ENCODE measurements around the gene GFY. TPM values are rescaled to one million over a fixed set of nuclear protein-coding genes. Genes with fewer than 3 reads are reported as not detected.

Gene GFY
- 0.12 to 0.28 TPM (median 0.17 TPM) in 4 of 5 replicates, not detected in the other for total RNA-seq (2022; extraction: Qiagen RNA extraction; ENCODE audit: low read depth)

GRCh38 chr19:49425178-49425577 lies at the start of gene GFY:
GFY (plus strand) TSS chr19:49425388; CDS start chr19:49426431, 1,043 bp downstream.

GRCh38 chr19:49387936-49388372 lies 37.2 kb upstream of the GFY start, which contains the start of gene KASH5:
KASH5 (plus strand) TSS chr19:49388249; CDS start chr19:49390884, 2,635 bp downstream.

GRCh38 chr19:49423071-49423984 lies 1.9 kb upstream of the GFY start, which contains the start of gene PTH2:
PTH2 (minus strand) TSS chr19:49423441; CDS start chr19:49423339, 102 bp downstream.

GRCh38 chr19:49441210-49441959 lies 16.2 kb downstream of the GFY start, which contains the start of gene SLC17A7:
SLC17A7 (minus strand) TSS chr19:49441527; CDS start chr19:49441379, 148 bp downstream.

GRCh38 chr19:49451430-49452181 lies 26.4 kb downstream of the GFY start, which contains the start of gene PIH1D1:
PIH1D1 (minus strand) TSS chr19:49451814; CDS start chr19:49451574, 240 bp downstream.

GRCh38 chr19:49453013-49453756 lies 28.0 kb downstream of the GFY start, which contains the start of gene ALDH16A1:
ALDH16A1 (plus strand) TSS chr19:49453225; CDS start chr19:49453332, 107 bp downstream.

GRCh38 chr19:49473868-49474541 lies 48.8 kb downstream of the GFY start, which contains the start of gene FLT3LG:
FLT3LG (plus strand) TSS chr19:49474215; CDS start chr19:49474640, 425 bp downstream.

Other genes starting within 250 kb of the GFY start
- gene SLC6A16, start 100.2 kb upstream of the GFY start, total RNA-seq (2022; extraction: Qiagen RNA extraction; ENCODE audit: low read depth): 0.90 to 1.8 TPM (median 1.3 TPM) in 5 replicates
- gene CD37, start 90.0 kb upstream of the GFY start, total RNA-seq (2022; extraction: Qiagen RNA extraction; ENCODE audit: low read depth): not detected in 5 replicates
- gene TEAD2, start 63.0 kb upstream of the GFY start, total RNA-seq (2022; extraction: Qiagen RNA extraction; ENCODE audit: low read depth): 13.9 to 21.0 TPM (median 17.2 TPM) in 5 replicates
- gene DKKL1, start 61.5 kb upstream of the GFY start, total RNA-seq (2022; extraction: Qiagen RNA extraction; ENCODE audit: low read depth): 0.37 to 1.0 TPM (median 0.48 TPM) in 5 replicates
- 0.10 TPM in 1 of 5 replicates, not detected in the others for gene KASH5, start 37.1 kb upstream of the GFY start, total RNA-seq (2022; extraction: Qiagen RNA extraction; ENCODE audit: low read depth)
- gene PTH2, start 1.9 kb upstream of the GFY start, total RNA-seq (2022; extraction: Qiagen RNA extraction; ENCODE audit: low read depth): not detected in 5 replicates
- gene SLC17A7, start 16.1 kb downstream of the GFY start, total RNA-seq (2022; extraction: Qiagen RNA extraction; ENCODE audit: low read depth): 0.39 to 0.73 TPM (median 0.67 TPM) in 5 replicates
- 88.4 to 93.8 TPM (median 92.6 TPM) in 5 replicates for gene PIH1D1, start 26.4 kb downstream of the GFY start, total RNA-seq (2022; extraction: Qiagen RNA extraction; ENCODE audit: low read depth)
- 13.6 to 25.0 TPM (median 21.1 TPM) in 5 replicates for gene ALDH16A1, start 27.8 kb downstream of the GFY start, total RNA-seq (2022; extraction: Qiagen RNA extraction; ENCODE audit: low read depth)
- 0.90 to 2.2 TPM (median 1.2 TPM) in 5 replicates for gene FLT3LG, start 48.8 kb downstream of the GFY start, total RNA-seq (2022; extraction: Qiagen RNA extraction; ENCODE audit: low read depth)
- gene RPL13A, start 62.2 kb downstream of the GFY start, total RNA-seq (2022; extraction: Qiagen RNA extraction; ENCODE audit: low read depth): 3,849 to 4,394 TPM (median 4,225 TPM) in 5 replicates
- gene RPS11, start 71.0 kb downstream of the GFY start, total RNA-seq (2022; extraction: Qiagen RNA extraction; ENCODE audit: low read depth): 3,786 to 4,498 TPM (median 3,975 TPM) in 5 replicates
- gene FCGRT, start 87.3 kb downstream of the GFY start, total RNA-seq (2022; extraction: Qiagen RNA extraction; ENCODE audit: low read depth): 23.9 to 33.3 TPM (median 28.1 TPM) in 5 replicates
- 0.78 to 2.8 TPM (median 2.0 TPM) in 5 replicates for gene RCN3, start 102.6 kb downstream of the GFY start, total RNA-seq (2022; extraction: Qiagen RNA extraction; ENCODE audit: low read depth)
- 80.5 to 105 TPM (median 102 TPM) in 5 replicates for gene NOSIP, start 155.2 kb downstream of the GFY start, total RNA-seq (2022; extraction: Qiagen RNA extraction; ENCODE audit: low read depth)
- gene PRRG2, start 155.9 kb downstream of the GFY start, total RNA-seq (2022; extraction: Qiagen RNA extraction; ENCODE audit: low read depth): 0.66 to 1.5 TPM (median 1.0 TPM) in 5 replicates
- 24.2 to 35.2 TPM (median 31.5 TPM) in 5 replicates for gene PRR12, start 165.8 kb downstream of the GFY start, total RNA-seq (2022; extraction: Qiagen RNA extraction; ENCODE audit: low read depth)
- 81.1 to 134 TPM (median 118 TPM) in 5 replicates for gene RRAS, start 214.8 kb downstream of the GFY start, total RNA-seq (2022; extraction: Qiagen RNA extraction; ENCODE audit: low read depth)
- gene SCAF1, start 216.8 kb downstream of the GFY start, total RNA-seq (2022; extraction: Qiagen RNA extraction; ENCODE audit: low read depth): 42.4 to 73.9 TPM (median 68.0 TPM) in 5 replicates
- 83.2 to 108 TPM (median 101 TPM) in 5 replicates for gene IRF3, start 240.5 kb downstream of the GFY start, total RNA-seq (2022; extraction: Qiagen RNA extraction; ENCODE audit: low read depth)
- 51.6 to 75.3 TPM (median 73.0 TPM) in 5 replicates for gene BCL2L12, start 240.5 kb downstream of the GFY start, total RNA-seq (2022; extraction: Qiagen RNA extraction; ENCODE audit: low read depth)